Globus pallidus (tissue), 1 donor: Measurements from ENCODE around the gene EIF3CL.
"Not testable (repeated sequence)": the region's sequence is repeated elsewhere in the genome, so short reads cannot be mapped to it uniquely, and the experiment has no call there.

Experiments used
- DNase-seq: peaks from one replicate; pipeline ENCODE4 v3.0.0-alpha.2; 2015; ENCODE audit warnings: low spot score

EIF3CL gene

GRCh38 chr16:28403220-28404072 lies at the start of gene EIF3CL:
EIF3CL (minus strand) TSS chr16:28403841; CDS start chr16:28403618, 223 bp downstream.
- DNase-seq = not testable (repeated sequence)

- not testable (repeated sequence) for DNase-seq
Measured at GRCh38 chr16:28447081-28447480, 43.4 kb upstream of the EIF3CL start.

- DNase-seq = not testable (repeated sequence)
Measured at GRCh38 chr16:28446388-28446787, 42.7 kb upstream of the EIF3CL start.

GRCh38 chr16:28443943-28444342 lies 40.3 kb upstream of the EIF3CL start:
- not testable (repeated sequence) for DNase-seq

- DNase-seq = not testable (repeated sequence)
Measured at GRCh38 chr16:28438899-28439298, 35.3 kb upstream of the EIF3CL start.

GRCh38 chr16:28435340-28435739 lies 31.7 kb upstream of the EIF3CL start:
- not testable (repeated sequence) for DNase-seq

DNA sequence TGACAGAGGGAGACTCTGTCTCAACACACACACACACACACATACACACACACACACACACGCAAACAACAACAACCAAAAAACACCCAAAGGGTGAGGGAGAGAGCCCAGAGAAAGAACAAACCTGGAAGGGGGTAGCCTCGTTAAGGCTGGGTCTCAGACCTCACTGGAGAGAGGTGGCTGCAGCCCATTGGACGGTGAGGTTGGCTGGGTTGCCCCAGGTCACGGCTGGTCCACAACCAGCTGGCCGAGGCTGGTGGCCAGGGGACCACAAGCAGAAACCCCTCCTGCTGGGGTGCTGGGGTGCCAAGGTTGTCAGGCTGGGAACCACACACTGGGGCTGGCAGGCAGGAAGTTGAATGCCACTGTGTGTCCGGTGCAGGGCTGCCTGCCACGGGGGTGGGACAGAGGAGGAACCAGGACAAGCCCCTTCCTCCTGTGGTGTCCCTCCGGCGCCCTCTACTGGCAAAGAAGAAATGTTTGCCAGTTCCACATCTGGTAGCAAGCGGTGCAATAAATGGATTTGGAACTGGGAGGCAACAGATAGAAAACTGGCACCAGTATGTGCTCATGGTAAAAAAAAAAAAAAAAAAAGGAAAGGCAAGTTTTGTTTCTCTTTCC lies 22.5 kb upstream of the EIF3CL start:
- DNase-seq = not testable (repeated sequence)

DNA sequence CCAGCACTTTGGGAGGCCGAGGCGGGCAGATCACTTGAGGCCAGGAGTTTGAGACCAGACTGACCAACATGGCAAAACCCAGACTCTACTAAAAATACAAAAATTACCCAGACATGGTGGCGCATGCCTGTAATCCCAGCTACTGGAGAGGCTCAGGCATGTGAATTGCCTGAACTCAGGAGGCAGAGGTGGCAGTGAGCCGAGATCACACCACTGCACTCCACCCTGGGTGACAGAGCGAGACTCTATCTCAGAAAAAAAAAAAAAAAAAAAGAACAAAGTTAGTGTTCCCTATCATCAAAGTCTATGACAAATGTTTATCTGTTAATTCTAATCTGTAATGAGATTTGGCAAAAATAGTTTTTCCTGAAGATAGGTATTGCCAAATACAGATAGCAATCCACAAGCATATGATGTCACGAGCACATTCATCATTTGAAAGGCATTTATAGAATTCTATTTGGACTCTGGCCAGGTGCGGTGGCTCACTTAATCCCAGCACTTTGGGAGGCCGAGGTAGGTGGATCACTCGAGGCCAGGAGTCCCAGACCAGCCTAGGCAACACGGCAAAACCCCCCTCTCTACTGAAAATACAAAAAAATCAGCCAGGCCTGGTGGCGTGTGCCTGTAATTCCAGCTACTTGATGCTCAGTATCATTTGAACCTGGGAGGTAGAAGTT lies 17.6 kb upstream of the EIF3CL start:
- DNase-seq = not testable (repeated sequence)

- DNase-seq = not testable (repeated sequence)
Measured at GRCh38 chr16:28417033-28417432, 13.4 kb upstream of the EIF3CL start.

GRCh38 chr16:28414530-28414929 lies 10.9 kb upstream of the EIF3CL start:
- DNase-seq = not testable (repeated sequence)

DNA sequence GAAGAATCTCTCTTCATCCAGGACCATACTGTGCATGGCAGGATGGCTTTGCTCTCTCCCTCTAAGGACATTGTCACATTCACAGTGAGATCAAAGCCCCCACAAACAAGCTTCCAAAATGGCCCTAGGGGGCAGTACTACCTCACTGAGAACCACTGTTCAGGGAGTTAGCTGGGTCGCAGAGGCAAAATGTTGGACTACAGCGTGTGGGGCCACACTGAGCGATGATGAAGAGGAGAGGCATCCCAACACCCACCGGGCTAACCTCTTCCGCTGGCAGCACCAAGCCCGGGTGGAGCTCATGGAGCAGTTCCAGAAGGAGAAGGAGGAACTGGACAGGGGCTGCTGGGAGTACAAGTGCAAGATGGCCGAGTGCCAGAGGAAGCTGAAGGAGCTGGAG lies 9.9 kb upstream of the EIF3CL start:
- not testable (repeated sequence) for DNase-seq

- DNase-seq = not testable (repeated sequence)
Measured at GRCh38 chr16:28392054-28392453, 11.6 kb downstream of the EIF3CL start.

GRCh38 chr16:28382177-28382867 lies 21.3 kb downstream of the EIF3CL start:
- not testable (repeated sequence) for DNase-seq

- not testable (repeated sequence) for DNase-seq
Measured at GRCh38 chr16:28377822-28378221, 25.8 kb downstream of the EIF3CL start.

DNA sequence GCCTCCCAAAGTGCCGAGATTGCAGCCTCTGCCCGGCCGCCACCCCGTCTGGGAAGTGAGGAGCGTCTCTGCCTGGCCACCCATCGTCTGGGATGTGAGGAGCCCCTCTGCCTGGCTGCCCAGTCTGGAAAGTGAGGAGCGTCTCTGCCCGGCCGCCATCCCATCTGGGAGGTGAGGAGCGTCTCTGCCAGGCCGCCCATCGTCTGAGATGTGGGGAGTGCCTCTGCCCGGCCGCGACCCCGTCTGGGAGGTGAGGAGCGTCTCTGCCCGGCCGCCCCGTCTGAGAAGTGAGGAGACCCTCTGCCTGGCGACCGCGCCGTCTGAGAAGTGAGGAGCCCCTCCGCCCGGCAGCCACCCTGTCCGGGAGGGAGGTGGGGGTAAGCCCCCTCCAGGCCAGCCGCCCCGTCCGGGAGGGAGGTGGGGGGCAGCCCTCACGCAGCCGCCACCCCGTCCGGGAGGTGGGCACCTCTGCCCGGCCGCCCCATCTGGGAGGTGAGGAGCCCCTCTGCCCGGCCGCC lies 26.5 kb downstream of the EIF3CL start:
- not testable (repeated sequence) for DNase-seq

GRCh38 chr16:28375115-28375514 lies 28.5 kb downstream of the EIF3CL start:
- DNase-seq = not testable (repeated sequence)

DNA sequence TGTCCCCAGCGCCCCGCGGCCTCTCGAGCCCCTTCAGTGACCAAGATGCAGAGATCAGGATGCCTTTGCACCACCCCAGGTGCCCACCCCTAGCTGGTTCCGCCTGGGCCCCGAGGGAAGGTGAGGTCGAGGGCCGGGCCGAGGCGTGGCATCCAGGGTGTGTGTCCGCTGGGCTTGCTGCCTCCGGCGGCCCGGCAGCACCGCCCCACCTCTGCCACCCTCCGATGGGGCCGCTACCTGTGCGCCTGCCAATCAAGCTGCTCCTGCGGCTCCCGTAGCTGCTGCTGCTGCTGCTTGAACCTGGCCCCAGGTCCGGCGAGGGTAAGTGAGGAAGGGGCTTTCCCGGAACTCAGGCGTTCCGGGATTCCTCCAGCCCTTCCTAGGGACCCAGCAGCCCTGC lies 29.4 kb downstream of the EIF3CL start:
- not testable (repeated sequence) for DNase-seq

GRCh38 chr16:28367926-28368325 lies 35.7 kb downstream of the EIF3CL start:
- not testable (repeated sequence) for DNase-seq

GRCh38 chr16:28364268-28365173 lies 39.1 kb downstream of the EIF3CL start:
- DNase-seq = not testable (repeated sequence)

GRCh38 chr16:28363408-28363807 lies 40.2 kb downstream of the EIF3CL start, which contains the start of gene NPIPB6:
NPIPB6 (minus strand) TSS chr16:28363508; CDS start chr16:28362822, 686 bp downstream.
- DNase-seq = not testable (repeated sequence)
